Astrocyte (in vitro differentiated cells and primary cell): ENCODE data around the gene GRB10. TPM values are rescaled to one million over a fixed set of nuclear protein-coding genes. Genes with fewer than 3 reads are reported as not detected.

Source experiments
- DNase-seq: peaks from one replicate; pipeline ENCODE4 v3.0.0-alpha.2; 2010; ENCODE audit warnings: low read depth
- FAIRE-seq: peaks from 2 replicates; lab custom pipeline; 2011; peaks lifted over from hg19 to GRCh38; lab: Jason Lieb, UNC
- H2AFZ ChIP-seq: 2 replicates; pipeline ENCODE4 v1.6.0; 2012; ENCODE audit warnings: low read depth, low read length, inconsistent platforms
- H3K27ac ChIP-seq: 2 replicates; pipeline ENCODE4 v1.5.1; 2011; ENCODE audit warnings: low read depth, low read length, inconsistent platforms
- H3K27me3 ChIP-seq: 2 replicates; pipeline ENCODE4 v1.6.0; 2011; ENCODE audit warnings: low read length, inconsistent platforms; ENCODE audit not compliant: insufficient read depth
- H3K36me3 ChIP-seq: 2 replicates; pipeline ENCODE4 v1.5.1; 2011; ENCODE audit warnings: low read length, inconsistent platforms; ENCODE audit not compliant: insufficient read depth
- H3K4me1 ChIP-seq: 2 replicates; pipeline ENCODE4 v1.5.1; 2011; ENCODE audit warnings: low read length, inconsistent platforms; ENCODE audit not compliant: insufficient read depth
- H3K4me2 ChIP-seq: 2 replicates; pipeline ENCODE4 v1.6.0; 2012; ENCODE audit warnings: low read length, inconsistent platforms
- H3K4me3 ChIP-seq: 2 replicates; pipeline ENCODE4 v1.5.1; 2011; ENCODE audit warnings: low read depth, mild to moderate bottlenecking, low read length, inconsistent platforms; ENCODE audit not compliant: insufficient read depth
- H3K79me2 ChIP-seq: 2 replicates; pipeline ENCODE4 v1.6.0; 2012; ENCODE audit warnings: mild to moderate bottlenecking, low read length, inconsistent platforms; ENCODE audit not compliant: insufficient read depth
- H3K9ac ChIP-seq: 2 replicates; pipeline ENCODE4 v1.6.0; 2012; ENCODE audit warnings: mild to moderate bottlenecking, low read length, inconsistent platforms
- H3K9me3 ChIP-seq: 2 replicates; pipeline ENCODE4 v1.5.1; 2012; ENCODE audit warnings: low read depth, mild to moderate bottlenecking, low read length, inconsistent platforms; ENCODE audit not compliant: insufficient read depth
- H4K20me1 ChIP-seq: 2 replicates; pipeline ENCODE4 v1.6.0; 2012; ENCODE audit warnings: low read length, inconsistent platforms; ENCODE audit not compliant: insufficient read depth
- H3K27ac Mint-ChIP-seq: one replicate; pipeline ENCODE4 v1.8.0; 2021; ENCODE audit warnings: mild to moderate bottlenecking, mixed read lengths; ENCODE audit not compliant: unreplicated experiment
- H3K27me3 Mint-ChIP-seq: one replicate; pipeline ENCODE4 v1.8.0; 2021; ENCODE audit warnings: low read depth, mixed read lengths; ENCODE audit not compliant: unreplicated experiment
- H3K36me3 Mint-ChIP-seq: one replicate; pipeline ENCODE4 v1.8.0; 2021; ENCODE audit warnings: low read depth, mixed read lengths; ENCODE audit not compliant: unreplicated experiment
- H3K4me1 Mint-ChIP-seq: one replicate; pipeline ENCODE4 v1.8.0; 2021; ENCODE audit warnings: low read depth, mixed read lengths; ENCODE audit not compliant: unreplicated experiment
- H3K4me3 Mint-ChIP-seq: one replicate; pipeline ENCODE4 v1.8.0; 2021; ENCODE audit warnings: mild to moderate bottlenecking, moderate library complexity, mixed read lengths; ENCODE audit not compliant: unreplicated experiment
- H3K9me3 Mint-ChIP-seq: one replicate; pipeline ENCODE4 v1.8.0; 2021; ENCODE audit warnings: mild to moderate bottlenecking, mixed read lengths; ENCODE audit not compliant: unreplicated experiment
- EZH2 ChIP-seq: IDR thresholded peaks from 2 replicates; pipeline ENCODE4 v1.6.1; 2012; ENCODE audit warnings: mild to moderate bottlenecking, low read length, inconsistent platforms; ENCODE audit not compliant: insufficient read depth
- total RNA-seq: library from RNA; stranded (reverse); gene quantifications from 2 replicates; pipeline ENCODE4 v1.2.1, GENCODE V29; 2021
- TF ChIP-seq, protein P1 (sequence below): IDR thresholded peaks from 2 replicates; pipeline ENCODE4 v1.5.1; 2011; ENCODE audit warnings: low read depth, mild to moderate bottlenecking, inconsistent platforms, low read length, moderate library complexity; ENCODE audit not compliant: insufficient read depth

The GRB10 gene
- total RNA-seq, 1 donor from 2014 or later: 81.9 TPM

DNA sequence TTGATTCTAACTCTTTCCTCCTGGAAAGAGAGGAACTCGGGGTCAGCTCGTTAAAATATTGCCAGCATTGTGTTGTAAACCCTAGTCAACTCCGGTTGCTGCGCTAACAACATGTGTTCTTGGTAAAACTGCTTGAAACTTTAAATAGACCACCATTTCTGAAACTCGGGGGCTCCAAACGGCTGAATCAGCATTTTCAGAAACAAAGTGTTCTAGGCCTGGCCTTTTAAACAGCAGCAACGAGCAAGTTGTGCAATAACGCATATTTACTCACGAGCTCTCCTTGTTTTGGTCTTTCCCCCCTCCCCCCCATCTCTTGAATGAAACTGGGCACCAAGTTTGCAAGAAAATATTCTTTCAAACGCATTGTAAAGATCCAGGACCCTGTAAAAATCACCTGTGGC, 9.2 kb upstream of the GRB10 start:
- H3K9me3 Mint-ChIP-seq: peaks cover 4% of the 10 kb centered on the region
- H3K27ac ChIP-seq: peak overlapping the region; percentile 80
- no peaks in the 10 kb centered on the region for H3K9me3 ChIP-seq
- H3K79me2 ChIP-seq: peaks cover 56% of the 10 kb centered on the region
- H3K4me3 ChIP-seq: peak overlapping the region; percentile 95
- H3K4me1 ChIP-seq: peaks cover 21% of the 10 kb centered on the region
- H3K36me3 Mint-ChIP-seq: peaks cover 8% of the 10 kb centered on the region
- H3K9ac ChIP-seq: peak overlapping the region; percentile 93
- no peaks in the 10 kb centered on the region for H3K27me3 ChIP-seq
- FAIRE-seq (no peak), DNase-seq (no peak)
- H4K20me1 ChIP-seq: peaks cover 54% of the 10 kb centered on the region
- H3K27me3 Mint-ChIP-seq: no peaks in the 10 kb centered on the region
- H3K4me3 Mint-ChIP-seq: peak overlapping the region; percentile 95
- TF ChIP-seq, protein P1, sequence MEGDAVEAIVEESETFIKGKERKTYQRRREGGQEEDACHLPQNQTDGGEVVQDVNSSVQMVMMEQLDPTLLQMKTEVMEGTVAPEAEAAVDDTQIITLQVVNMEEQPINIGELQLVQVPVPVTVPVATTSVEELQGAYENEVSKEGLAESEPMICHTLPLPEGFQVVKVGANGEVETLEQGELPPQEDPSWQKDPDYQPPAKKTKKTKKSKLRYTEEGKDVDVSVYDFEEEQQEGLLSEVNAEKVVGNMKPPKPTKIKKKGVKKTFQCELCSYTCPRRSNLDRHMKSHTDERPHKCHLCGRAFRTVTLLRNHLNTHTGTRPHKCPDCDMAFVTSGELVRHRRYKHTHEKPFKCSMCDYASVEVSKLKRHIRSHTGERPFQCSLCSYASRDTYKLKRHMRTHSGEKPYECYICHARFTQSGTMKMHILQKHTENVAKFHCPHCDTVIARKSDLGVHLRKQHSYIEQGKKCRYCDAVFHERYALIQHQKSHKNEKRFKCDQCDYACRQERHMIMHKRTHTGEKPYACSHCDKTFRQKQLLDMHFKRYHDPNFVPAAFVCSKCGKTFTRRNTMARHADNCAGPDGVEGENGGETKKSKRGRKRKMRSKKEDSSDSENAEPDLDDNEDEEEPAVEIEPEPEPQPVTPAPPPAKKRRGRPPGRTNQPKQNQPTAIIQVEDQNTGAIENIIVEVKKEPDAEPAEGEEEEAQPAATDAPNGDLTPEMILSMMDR: no peak
- TF ChIP-seq EZH2: no peak
- H2AFZ ChIP-seq: peak overlapping the region; percentile 24
- H3K4me1 Mint-ChIP-seq: peaks cover 33% of the 10 kb centered on the region
- peak overlapping the region; percentile 97 for H3K27ac Mint-ChIP-seq
- H3K4me2 ChIP-seq: peak overlapping the region; percentile 90
- no peaks in the 10 kb centered on the region for H3K36me3 ChIP-seq

DNA sequence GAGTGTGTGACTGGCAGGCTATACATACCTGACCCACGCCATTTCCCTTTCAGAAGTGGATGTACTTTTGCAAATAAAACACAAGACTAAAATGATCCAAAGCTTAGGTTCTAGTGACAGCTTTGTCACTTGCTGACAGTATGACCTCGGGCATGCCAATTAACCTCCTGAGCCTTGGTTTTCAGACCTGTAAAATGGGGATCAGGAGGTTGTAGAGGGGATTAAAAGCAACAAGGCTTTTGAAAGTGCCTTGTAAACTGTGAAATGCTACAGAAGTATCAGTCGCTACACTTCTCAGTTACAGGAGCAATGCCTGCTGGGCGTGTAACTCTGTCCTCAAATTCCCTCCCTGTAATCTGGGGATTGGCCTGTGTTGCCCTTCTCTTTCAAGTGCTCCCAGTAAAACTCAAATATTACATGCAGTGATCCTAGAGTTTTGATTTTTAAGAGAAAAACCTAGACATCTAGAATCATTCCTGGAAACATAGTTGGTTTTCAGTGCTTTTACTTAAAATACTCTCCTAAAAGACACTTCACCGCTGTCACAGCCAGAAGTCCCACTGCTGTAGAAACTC, 8.8 kb upstream of the GRB10 start:
- Histone ChIP-seq H4K20me1 (peaks cover 59% of the 10 kb centered on the region), H3K36me3 (no peaks in the 10 kb centered on the region), H3K4me2 (peak overlapping the region; percentile 90), H3K27me3 (no peaks in the 10 kb centered on the region), H3K4me3 (peak overlapping the region; percentile 95), H3K9ac (peak overlapping the region; percentile 93), H3K9me3 (no peaks in the 10 kb centered on the region), H2AFZ (no peak overlapping the region), H3K27ac (peak overlapping the region; percentile 80), H3K79me2 (peaks cover 61% of the 10 kb centered on the region), H3K4me1 (peaks cover 21% of the 10 kb centered on the region)
- H3K9me3 Mint-ChIP-seq: peaks cover 4% of the 10 kb centered on the region
- H3K4me3 Mint-ChIP-seq: peak overlapping the region; percentile 95
- TF ChIP-seq, protein P1: no peak
- TF ChIP-seq EZH2: no peak
- DNase-seq (no peak), FAIRE-seq (peak; percentile 37)
- peaks cover 10% of the 10 kb centered on the region for H3K36me3 Mint-ChIP-seq
- no peaks in the 10 kb centered on the region for H3K27me3 Mint-ChIP-seq
- H3K4me1 Mint-ChIP-seq: peaks cover 35% of the 10 kb centered on the region
- H3K27ac Mint-ChIP-seq: peak overlapping the region; percentile 97

GRCh38 chr7:50790381-50790780, 7.7 kb upstream of the GRB10 start:
- Histone ChIP-seq H3K79me2 (peaks cover 72% of the 10 kb centered on the region), H2AFZ (no peak overlapping the region), H3K27me3 (no peaks in the 10 kb centered on the region), H3K4me2 (peak overlapping the region; percentile 90), H4K20me1 (peaks cover 70% of the 10 kb centered on the region), H3K9me3 (no peaks in the 10 kb centered on the region), H3K4me1 (peaks cover 21% of the 10 kb centered on the region), H3K9ac (peak overlapping the region; percentile 93), H3K36me3 (no peaks in the 10 kb centered on the region), H3K27ac (no peak overlapping the region), H3K4me3 (peak overlapping the region; percentile 95)
- H3K9me3 Mint-ChIP-seq: peaks cover 4% of the 10 kb centered on the region
- no peak for TF ChIP-seq EZH2
- TF ChIP-seq, protein P1: no peak
- H3K4me3 Mint-ChIP-seq: peak overlapping the region; percentile 95
- H3K4me1 Mint-ChIP-seq: peaks cover 38% of the 10 kb centered on the region
- no peak for FAIRE-seq
- H3K27ac Mint-ChIP-seq: no peak overlapping the region
- peaks cover 14% of the 10 kb centered on the region for H3K36me3 Mint-ChIP-seq
- no peaks in the 10 kb centered on the region for H3K27me3 Mint-ChIP-seq
- DNase-seq: no peak
